H1 (cell line): ENCODE results near the gene TET1. TPM values are rescaled to one million over a fixed set of nuclear protein-coding genes. Genes with fewer than 3 reads are reported as not detected.
"Not testable (repeated sequence)": the region's sequence is repeated elsewhere in the genome, so short reads cannot be mapped to it uniquely, and the experiment has no call there.

Source experiments
- CTCF ChIA-PET: fragments of 300-600 bp; sonication (Branson Sonifier 250); formaldehyde crosslinking; loops from one replicate; lab custom pipeline; 2021; ENCODE audit not compliant: partially characterized antibody; lab: Charles Lee
- POLR2A ChIA-PET: fragments of 300-600 bp; sonication (Branson Sonifier 250); formaldehyde crosslinking; loops from one replicate; lab custom pipeline; 2021; ENCODE audit warnings: inconsistent platforms; ENCODE audit not compliant: partially characterized antibody; lab: Charles Lee
- DNase-seq, 2 experiments: peaks; one replicate each; pipeline versions ENCODE4 v3.0.0 to v3.0.0-alpha.2; 2010 to 2022; ENCODE audit warnings: low spot score in 2 of 2, low read depth in 1 of 2, mixed read lengths in 1 of 2
- FAIRE-seq: peaks from 2 replicates; lab custom pipeline; 2011; peaks lifted over from hg19 to GRCh38; lab: Jason Lieb, UNC
- H2AFZ ChIP-seq: 2 replicates; pipeline ENCODE4 v1.8.1; 2012; ENCODE audit warnings: low read length, inconsistent platforms
- H2AK5ac ChIP-seq: 2 replicates; pipeline ENCODE4 v1.6.1; 2013; ENCODE audit warnings: low read depth, low read length
- H2BK120ac ChIP-seq: replicated peaks from 2 replicates; pipeline ENCODE3; 2013; ENCODE audit warnings: low read depth, low read length, inconsistent platforms
- H2BK12ac ChIP-seq: 2 replicates; pipeline ENCODE4 v1.6.1; 2013; ENCODE audit warnings: low read depth, low read length
- H2BK15ac ChIP-seq: 2 replicates; pipeline ENCODE4 v1.6.1; 2013; ENCODE audit warnings: low read length
- H2BK20ac ChIP-seq: 2 replicates; pipeline ENCODE4 v1.6.1; 2013; ENCODE audit warnings: low read length
- H2BK5ac ChIP-seq: 2 replicates; pipeline ENCODE4 v1.6.1; 2013; ENCODE audit warnings: low read depth, low read length
- H3K14ac ChIP-seq: 2 replicates; pipeline ENCODE4 v1.6.1; 2013; ENCODE audit warnings: inconsistent platforms; ENCODE audit not compliant: insufficient read length
- H3K18ac ChIP-seq: 2 replicates; pipeline ENCODE4 v1.6.1; 2013; ENCODE audit warnings: low read length; ENCODE audit errors: extremely low read depth
- H3K23ac ChIP-seq: 2 replicates; pipeline ENCODE4 v1.6.1; 2013; ENCODE audit warnings: inconsistent platforms; ENCODE audit not compliant: insufficient read length
- H3K23me2 ChIP-seq: 2 replicates; pipeline ENCODE4 v1.6.1; 2013; ENCODE audit warnings: low read depth, low read length
- H3K27ac ChIP-seq: 2 replicates; pipeline ENCODE4 v1.6.1; 2011; ENCODE audit warnings: low read depth, low read length, inconsistent platforms
- H3K27me3 ChIP-seq, 4 experiments: replicated peaks in 1 of 4; 1 replicate in 1 of 4; 2 replicates in 3 of 4; pipeline versions ENCODE4 v1.6.1 to v1.8.1; 2011 to 2013; ENCODE audit warnings: low read length in 3 of 4, mild to moderate bottlenecking in 3 of 4, inconsistent platforms in 2 of 4, mixed read lengths in 2 of 4, moderate library complexity in 1 of 4; ENCODE audit not compliant: control insufficient read depth in 3 of 4, insufficient read depth in 3 of 4; ENCODE audit errors: extremely low read depth in 1 of 4
- H3K36me3 ChIP-seq, 4 experiments: 2 replicates each; pipeline versions ENCODE4 v1.6.1 to v1.8.1; 2011 to 2013; ENCODE audit warnings: mild to moderate bottlenecking in 4 of 4, low read length in 3 of 4, moderate library complexity in 2 of 4, control low read depth in 1 of 4, inconsistent platforms in 1 of 4; ENCODE audit not compliant: insufficient read depth in 4 of 4, control insufficient read depth in 2 of 4
- H3K4ac ChIP-seq: replicated peaks from 2 replicates; pipeline ENCODE3; 2013; ENCODE audit warnings: low read length, low read depth, mixed read lengths, inconsistent platforms; ENCODE audit not compliant: insufficient read length
- H3K4me1 ChIP-seq, 4 experiments: replicated peaks in 1 of 4; 1 replicate in 1 of 4; 2 replicates in 3 of 4; pipeline versions ENCODE4 v1.6.1 to v1.8.1; 2011 to 2013; ENCODE audit warnings: low read length in 3 of 4, inconsistent platforms in 2 of 4, mixed read lengths in 1 of 4; ENCODE audit not compliant: insufficient read depth in 4 of 4, control insufficient read depth in 3 of 4
- H3K4me2 ChIP-seq, 2 experiments: 2 replicates each; pipeline versions ENCODE4 v1.6.1 to v1.8.1; 2011 to 2013; ENCODE audit warnings: low read depth in 2 of 2, low read length in 2 of 2, control low read depth in 1 of 2, inconsistent platforms in 1 of 2, mild to moderate bottlenecking in 1 of 2; ENCODE audit not compliant: insufficient read depth in 1 of 2
- H3K4me3 ChIP-seq, 4 experiments: fragments of 200-600, 300-600 bp in 1 of 4; sonication (generic), shearing (Covaris generic), sonication (Bioruptor Twin) in 1 of 4; 2 replicates each; pipeline versions ENCODE4 v1.5.1 to v1.8.1; 2011 to 2016; ENCODE audit warnings: low read length in 4 of 4, low read depth in 3 of 4, control low read depth in 2 of 4, inconsistent platforms in 2 of 4, mild to moderate bottlenecking in 2 of 4, mixed read lengths in 1 of 4, moderate library complexity in 1 of 4; ENCODE audit not compliant: insufficient read depth in 2 of 4; ENCODE audit errors: extremely low read depth in 1 of 4
- H3K56ac ChIP-seq: replicated peaks from 2 replicates; pipeline ENCODE3; 2013; ENCODE audit warnings: low read depth, mild to moderate bottlenecking, mixed read lengths, low read length, inconsistent platforms; ENCODE audit not compliant: insufficient read length
- H3K79me1 ChIP-seq: 2 replicates; pipeline ENCODE4 v1.6.1; 2013; ENCODE audit warnings: low read depth, low read length, control low read depth
- H3K79me2 ChIP-seq, 2 experiments: 2 replicates each; pipeline versions ENCODE4 v1.6.1 to v1.8.1; 2012 to 2013; ENCODE audit warnings: low read length in 2 of 2, mild to moderate bottlenecking in 2 of 2, inconsistent platforms in 1 of 2; ENCODE audit not compliant: insufficient read depth in 2 of 2, control insufficient read depth in 1 of 2
- H3K9ac ChIP-seq, 4 experiments: replicated peaks in 1 of 4; 1 replicate in 1 of 4; 2 replicates in 3 of 4; pipeline versions ENCODE4 v1.6.1 to v1.8.1; 2011 to 2013; ENCODE audit warnings: low read depth in 3 of 4, low read length in 3 of 4, control low read depth in 2 of 4, mild to moderate bottlenecking in 2 of 4, moderate library complexity in 2 of 4, inconsistent platforms in 1 of 4; ENCODE audit errors: extremely low read depth in 1 of 4
- H3K9me3 ChIP-seq, 2 experiments: 2 replicates each; pipeline versions ENCODE4 v1.6.1 to v1.8.1; 2012 to 2013; ENCODE audit warnings: mild to moderate bottlenecking in 2 of 2, moderate library complexity in 2 of 2, control low read depth in 1 of 2, inconsistent platforms in 1 of 2, low read depth in 1 of 2, low read length in 1 of 2, mixed read lengths in 1 of 2; ENCODE audit not compliant: insufficient read depth in 2 of 2
- H4K20me1 ChIP-seq, 2 experiments: replicated peaks in 1 of 2; 2 replicates each; pipeline versions ENCODE3 to v1.8.1; 2011 to 2013; ENCODE audit warnings: inconsistent platforms in 2 of 2, low read length in 2 of 2, mild to moderate bottlenecking in 1 of 2; ENCODE audit not compliant: insufficient read depth in 2 of 2, control insufficient read depth in 1 of 2
- H4K5ac ChIP-seq: 2 replicates; pipeline ENCODE4 v1.6.1; 2013; ENCODE audit warnings: low read length, low read depth, mixed read lengths, inconsistent platforms; ENCODE audit not compliant: insufficient read length
- H4K8ac ChIP-seq: 2 replicates; pipeline ENCODE4 v1.8.0; 2013; ENCODE audit warnings: mild to moderate bottlenecking, moderate library complexity, low read length, inconsistent platforms; ENCODE audit not compliant: insufficient read depth; ENCODE audit errors: extremely low read depth
- H4K91ac ChIP-seq: replicated peaks from 2 replicates; pipeline ENCODE3; 2013; ENCODE audit warnings: low read length, mixed read lengths, inconsistent platforms; ENCODE audit not compliant: insufficient read length
- WGBS, 2 experiments: shearing (Covaris generic) in 1 of 2; methylation state at CpG; one replicate each; pipeline versions ENCODE4 v1.1.6 to v1.1.7; 2013 to 2015; ENCODE audit warnings: low lambda C conversion rate in 2 of 2, mixed read lengths in 2 of 2, inconsistent platforms in 1 of 2, low coverage in 1 of 2, missing lambda C conversion rate in 1 of 2; ENCODE audit not compliant: insufficient replicate concordance in 2 of 2, insufficient coverage in 1 of 2, insufficient read length in 1 of 2; ENCODE audit errors: extremely low coverage in 1 of 2, missing lambda C conversion rate in 1 of 2; 5-methylcytosine and 5-hydroxymethylcytosine counted together
- polyA plus RNA-seq, 7 experiments: library from polyadenylated mRNA; depleted of rRNA in 3 of 7; stranded (reverse) in 5 of 7; unstranded in 2 of 7; fragments of >200 nt in 5 of 7; fragments of 200-250 nt in 2 of 7; gene quantifications; 1 replicate in 5 of 7; 2 replicates in 1 of 7; 4 replicates in 1 of 7; pipeline versions ENCODE4 v1.2.1 to v1.2.3, GENCODE V29; 2011 to 2013; ENCODE audit warnings: missing spikeins in 2 of 7, mixed read lengths in 2 of 7
- total RNA-seq: library from RNA; stranded (reverse); fragmentation: NEBNext Ultra II Directional; extraction: Animal tissue kit (Norgen Biotek cat#: 25700); gene quantifications from 2 replicates; pipeline ENCODE4 v1.2.1, GENCODE V29; 2021

Gene TET1
- total and polyA plus RNA-seq, 2 of the 8 experiments (the other 6 are each of a cell fraction or from before 2014, with no cell fraction given), result 15.2 to 69.3 TPM

DNA sequence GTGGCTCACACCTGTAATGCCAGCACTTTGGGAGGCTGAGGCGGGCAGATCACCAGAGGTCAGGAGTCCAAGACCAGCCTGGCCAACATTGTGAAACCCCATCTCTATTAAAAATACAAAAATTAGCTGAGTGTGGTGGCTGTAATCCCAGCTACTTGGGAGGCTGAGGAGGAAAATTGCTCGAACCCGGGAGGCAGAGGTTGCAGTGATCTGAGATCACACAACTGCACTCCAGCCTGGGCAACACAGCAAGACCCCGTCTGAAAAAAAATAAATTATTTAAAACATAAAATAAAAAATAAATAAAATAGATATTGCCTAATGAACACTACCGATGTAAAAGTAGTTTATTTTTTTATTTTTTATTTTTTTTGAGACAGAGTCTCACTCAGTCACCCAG is 83.4 kb downstream of the TET1 start:
- H2AFZ ChIP-seq, H2BK5ac ChIP-seq, H3K56ac ChIP-seq, H3K9me3 ChIP-seq, H2BK20ac ChIP-seq, H4K20me1 ChIP-seq, H3K4ac ChIP-seq, H3K4me2 ChIP-seq, H3K27me3 ChIP-seq, H3K18ac ChIP-seq, H3K9ac ChIP-seq, H3K27ac ChIP-seq, H2BK120ac ChIP-seq, H3K79me1 ChIP-seq, H2AK5ac ChIP-seq, DNase-seq, POLR2A ChIA-PET, FAIRE-seq, H2BK12ac ChIP-seq, H4K5ac ChIP-seq, H4K91ac ChIP-seq, H3K23ac ChIP-seq, H4K8ac ChIP-seq, H3K14ac ChIP-seq, H3K4me1 ChIP-seq, H3K4me3 ChIP-seq, H3K23me2 ChIP-seq, H2BK15ac ChIP-seq: not testable (repeated sequence)
- Histone ChIP-seq H3K36me3 (peaks cover 17 to 42% (median 29%) of the 10 kb centered on the region in 4 experiments), H3K79me2 (peaks cover 0 to 37% of the 10 kb centered on the region in 2 experiments; a peak in 2 of 4 replicates)
- CTCF ChIA-PET, result interaction anchor here (1.3 kb wide), 1 partner anchor 15 kb away, joined by 3 read pairs; no protein-coding TSS in a partner anchor
- WGBS, 2 experiments, result 94% methylated on average over 5 of the region's 5 CpGs; no CpG with 5 or more reads in 1 of the 2 experiments
